Mesothelial cell of epicardium (in vitro differentiated cells): Measurements from ENCODE around the gene PFKFB3. TPM values are rescaled to one million over a fixed set of nuclear protein-coding genes. Genes with fewer than 3 reads are reported as not detected.

Source experiments
- DNase-seq, 2 experiments: peaks; one replicate each; pipeline ENCODE4 v3.0.0; 2021; ENCODE audit warnings: low spot score in 2 of 2; ENCODE audit not compliant: unreplicated experiment in 2 of 2
- H3K27ac Mint-ChIP-seq: 2 replicates; pipeline ENCODE4 v1.8.0; 2021; ENCODE audit warnings: mixed read lengths
- H3K27me3 Mint-ChIP-seq: 2 replicates; pipeline ENCODE4 v1.8.0; 2021; ENCODE audit warnings: low read depth, mixed read lengths
- H3K36me3 Mint-ChIP-seq: 2 replicates; pipeline ENCODE4 v1.8.0; 2021; ENCODE audit warnings: mixed read lengths
- H3K4me1 Mint-ChIP-seq: 2 replicates; pipeline ENCODE4 v1.8.0; 2021; ENCODE audit warnings: mixed read lengths
- H3K4me3 Mint-ChIP-seq: 2 replicates; pipeline ENCODE4 v1.8.0; 2021; ENCODE audit warnings: mild to moderate bottlenecking, moderate library complexity, mixed read lengths
- H3K9me3 Mint-ChIP-seq: 2 replicates; pipeline ENCODE4 v1.8.0; 2021; ENCODE audit warnings: mixed read lengths
- CTCF ChIP-seq: fragments of 200-600 bp; sonication (generic); IDR thresholded peaks from one replicate; pipeline ENCODE4 v1.5.0; 2021; ENCODE audit warnings: antibody characterized with exemption; ENCODE audit not compliant: unreplicated experiment
- total RNA-seq: library from RNA; stranded (reverse); gene quantifications from 3 replicates; pipeline ENCODE4 v1.2.1, GENCODE V29; 2021

PFKFB3 gene
- total RNA-seq, 1 donor from 2014 or later, result 51.5 TPM

DNA sequence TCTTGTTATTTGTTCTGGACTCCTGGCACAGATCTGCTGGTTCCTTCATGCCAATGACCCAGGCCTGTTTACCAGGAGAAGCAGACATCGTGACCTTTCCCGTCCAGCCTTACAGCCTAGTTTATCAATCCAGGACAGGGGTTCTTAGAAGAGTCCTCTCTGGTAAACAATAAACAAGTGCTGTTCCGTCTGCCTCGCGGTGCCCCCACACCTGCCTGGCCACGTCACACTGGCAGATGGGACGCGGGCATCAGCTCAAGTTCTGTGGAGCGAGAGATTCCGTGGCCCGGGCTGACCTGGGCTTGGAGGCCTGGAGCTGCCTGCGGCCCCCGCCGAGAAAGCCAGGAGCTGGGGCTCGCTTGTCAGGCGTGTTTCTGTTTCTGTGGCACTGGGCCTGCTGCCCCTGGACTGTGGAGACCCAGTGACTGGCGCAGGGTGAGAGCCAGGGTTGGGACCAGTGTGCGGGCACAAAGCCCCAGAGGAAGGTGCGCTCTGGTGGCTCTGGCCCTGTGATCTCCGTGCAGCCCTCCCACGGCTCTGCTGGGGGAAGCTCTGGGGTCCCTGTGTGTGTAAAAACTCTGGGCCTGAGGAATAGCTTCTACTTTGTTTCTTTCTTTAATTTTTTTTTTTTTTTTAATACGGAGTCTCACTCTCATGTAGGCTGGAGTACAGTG lies 28.4 kb upstream of the PFKFB3 start:
- Mint-ChIP-seq H3K27me3 (peaks cover 2% of the 10 kb centered on the region), H3K27ac (no peak overlapping the region), H3K9me3 (no peaks in the 10 kb centered on the region), H3K4me1 (peaks cover 21% of the 10 kb centered on the region), H3K36me3 (peaks cover 5% of the 10 kb centered on the region), H3K4me3 (no peak overlapping the region)
- TF ChIP-seq CTCF, result no peak
- DNase-seq, result no peak

- Mint-ChIP-seq H3K9me3 (no peaks in the 10 kb centered on the region), H3K4me3 (no peak overlapping the region), H3K27ac (no peak overlapping the region), H3K36me3 (peaks cover 3% of the 10 kb centered on the region), H3K27me3 (peaks cover 2% of the 10 kb centered on the region), H3K4me1 (peaks cover 12% of the 10 kb centered on the region)
- no peak for DNase-seq
- no peak for TF ChIP-seq CTCF
Observed at GRCh38 chr10:6175329-6176055, 27.2 kb upstream of the PFKFB3 start.

DNA sequence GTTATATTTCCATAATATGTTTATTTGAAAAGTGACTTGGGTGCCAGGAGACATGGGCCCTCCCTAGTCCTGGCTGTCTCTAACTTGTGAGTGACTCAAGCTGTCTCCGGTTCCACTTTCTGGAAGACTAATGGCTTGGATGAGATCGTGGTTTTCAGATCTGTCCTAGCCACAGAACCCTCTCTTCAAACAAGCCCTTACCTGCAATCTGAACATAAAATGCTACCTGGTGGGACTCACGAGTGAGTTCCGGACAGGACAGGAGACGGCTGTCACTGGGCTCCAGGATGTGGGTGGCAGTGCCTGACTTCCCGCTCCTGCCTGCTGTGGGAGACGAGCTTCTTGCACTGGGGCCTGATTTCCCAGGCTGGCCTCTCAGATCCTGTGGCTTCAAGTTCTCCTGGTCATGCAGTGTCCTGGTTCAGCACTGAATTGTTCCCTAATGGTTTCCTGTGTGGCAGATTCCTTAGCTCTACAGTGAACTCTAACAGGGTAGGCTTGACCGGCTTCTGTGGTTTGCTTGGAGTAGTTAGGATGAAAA lies 26.0 kb upstream of the PFKFB3 start:
- H3K36me3 Mint-ChIP-seq, result peaks cover 3% of the 10 kb centered on the region
- H3K27me3 Mint-ChIP-seq, result peaks cover 2% of the 10 kb centered on the region
- no peak for DNase-seq
- no peak overlapping the region for H3K4me3 Mint-ChIP-seq
- H3K9me3 Mint-ChIP-seq, result no peaks in the 10 kb centered on the region
- no peak for TF ChIP-seq CTCF
- H3K4me1 Mint-ChIP-seq, result peaks cover 10% of the 10 kb centered on the region
- peak overlapping the region; percentile 61 for H3K27ac Mint-ChIP-seq

GRCh38 chr10:6177880-6178281 lies 24.9 kb upstream of the PFKFB3 start:
- peaks cover 2% of the 10 kb centered on the region for H3K27me3 Mint-ChIP-seq
- no peak overlapping the region for H3K4me3 Mint-ChIP-seq
- H3K36me3 Mint-ChIP-seq, result peaks cover 2% of the 10 kb centered on the region
- no peak for TF ChIP-seq CTCF
- H3K27ac Mint-ChIP-seq, result no peak overlapping the region
- DNase-seq, result no peak
- H3K4me1 Mint-ChIP-seq, result peaks cover 10% of the 10 kb centered on the region
- no peaks in the 10 kb centered on the region for H3K9me3 Mint-ChIP-seq

GRCh38 chr10:6178581-6178980 lies 24.2 kb upstream of the PFKFB3 start:
- no peaks in the 10 kb centered on the region for H3K9me3 Mint-ChIP-seq
- no peak for TF ChIP-seq CTCF
- peaks cover 2% of the 10 kb centered on the region for H3K27me3 Mint-ChIP-seq
- H3K4me3 Mint-ChIP-seq, result no peak overlapping the region
- H3K36me3 Mint-ChIP-seq, result no peaks in the 10 kb centered on the region
- no peak for DNase-seq
- peaks cover 10% of the 10 kb centered on the region for H3K4me1 Mint-ChIP-seq
- peak overlapping the region; percentile 16 for H3K27ac Mint-ChIP-seq
